Stomach (tissue), 9 donors: ENCODE results near the gene HIPK3. TPM values are rescaled to one million over a fixed set of nuclear protein-coding genes. Genes with fewer than 3 reads are reported as not detected.

ENCODE experiments used
- DNase-seq, 2 donors: peaks; one replicate each; pipeline versions ENCODE4 v3.0.0 to v3.0.0-alpha.2; 2013 to 2019
- H3K27ac ChIP-seq, 5 donors: fragments of 200-600 bp in 4 of 5; sonication (generic) in 4 of 5; one replicate each; pipeline ENCODE4 v1.5.1; 2013 to 2019; ENCODE audit warnings: mild to moderate bottlenecking in 1 of 5, moderate library complexity in 1 of 5
- H3K27me3 ChIP-seq, 3 donors: fragments of 200-600 bp; sonication (generic); one replicate each; pipeline ENCODE4 v1.5.1; 2017 to 2019; ENCODE audit warnings: mixed run types in 1 of 3
- H3K36me3 ChIP-seq, 4 donors: fragments of 200-600 bp; sonication (generic); 1 replicate in 3 of 4; 2 replicates in 1 of 4; pipeline ENCODE4 v1.5.1; 2016 to 2019
- H3K4me1 ChIP-seq, 4 donors: fragments of 200-600 bp; sonication (generic); one replicate each; pipeline ENCODE4 v1.5.1; 2016 to 2019
- H3K4me3 ChIP-seq, 4 donors: fragments of 200-600 bp; sonication (generic) in 3 of 4; one replicate each; pipeline ENCODE4 v1.5.1; 2016 to 2019; ENCODE audit warnings: mild to moderate bottlenecking in 1 of 4
- H3K9me3 ChIP-seq, 4 donors: fragments of 200-600 bp; sonication (generic); one replicate each; pipeline ENCODE4 v1.5.1; 2016 to 2019
- CTCF ChIP-seq, 7 experiments: fragments of 450-650 bp in 4 of 7; fragments of 200-600 bp in 3 of 7; sonication (generic) in 3 of 7; IDR thresholded peaks; one replicate each; pipeline ENCODE4 v1.5.1; 2016 to 2019; ENCODE audit warnings: antibody characterized with exemption in 7 of 7, control low read depth in 2 of 7, mild to moderate bottlenecking in 1 of 7
- EP300 ChIP-seq: sonication (generic); formaldehyde crosslinking; IDR thresholded peaks from one replicate; pipeline ENCODE4 v1.6.1; 2017; ENCODE audit warnings: antibody characterized with exemption
- POLR2A ChIP-seq, 4 donors: fragments of 450-650 bp; IDR thresholded peaks; one replicate each; pipeline ENCODE4 v1.6.1; 2016; ENCODE audit warnings: antibody characterized with exemption in 4 of 4, control low read depth in 2 of 4, mild to moderate bottlenecking in 1 of 4, moderate library complexity in 1 of 4
- POLR2AphosphoS5 ChIP-seq, 3 donors: sonication (generic); formaldehyde crosslinking; IDR thresholded peaks; one replicate each; pipeline ENCODE4 v1.6.1; 2016; ENCODE audit warnings: antibody characterized with exemption in 3 of 3
- WGBS, 5 donors: extraction: QIAGEN DNeasy Blood & Tissue Kit in 3 of 5; methylation state at CpG; one replicate each; pipeline versions ENCODE4 v1.1.5 to v1.1.7; 2013 to 2018; 5-methylcytosine and 5-hydroxymethylcytosine counted together
- intact Hi-C: fragments of 100-400 bp; cut with DNase I; formaldehyde crosslinking; loops from one replicate; pipeline ENCODE4 v1.15.1; 2023; ENCODE audit warnings: low total_unique reads
- polyA plus RNA-seq, 3 donors: library from polyadenylated mRNA; stranded (reverse); fragments of 200-250 nt; gene quantifications; one replicate each; pipeline ENCODE4 v1.2.3, GENCODE V29; 2013
- total RNA-seq, 5 donors: library from RNA; depleted of rRNA; stranded (reverse); fragments of >200 nt; gene quantifications; one replicate each; pipeline versions ENCODE4 v1.1.0 to v1.2.3, GENCODE V29; 2014 to 2016
- donor health status: healthy with polysubstance abuse.
- donor health status: Bipolar disorder and iron deficiency.
- donor health status: healthy.

Gene HIPK3
- total and polyA plus RNA-seq, 8 donors, result 10.6 to 222 (median 67.4) TPM

- TF ChIP-seq POLR2AphosphoS5 (IDR thresholded peaks at IDR 0.05) (no peak), EP300 (no peak), POLR2A (IDR thresholded peaks at IDR 0.05) (no peak), CTCF (IDR thresholded peaks at IDR 0.05) (no peak)
- intact Hi-C loops, result no loop called here
- H3K36me3 ChIP-seq, result no peaks in the 10 kb centered on the region
- H3K4me1 ChIP-seq, result no peaks in the 10 kb centered on the region
- no peak overlapping the region for H3K27ac ChIP-seq
- no peak overlapping the region for H3K4me3 ChIP-seq
- 68 to 82% (median 73%) methylated on average over 2 of the region's 2 CpGs for WGBS, 5 donors
- H3K27me3 ChIP-seq, result peaks cover 0 to 4% (median 0%) of the 10 kb centered on the region in 3 donors
- peaks cover 0 to 19% (median 13%) of the 10 kb centered on the region in 4 donors for H3K9me3 ChIP-seq
- no peak for DNase-seq
Measured at GRCh38 chr11:33384220-33384619, 127.0 kb downstream of the HIPK3 start.

- no peak overlapping the region for H3K27ac ChIP-seq
- WGBS, 5 donors, result 52 to 67% (median 66%) methylated on average over 3 of the region's 3 CpGs
- H3K27me3 ChIP-seq, result no peaks in the 10 kb centered on the region
- H3K4me1 ChIP-seq, result no peaks in the 10 kb centered on the region
- DNase-seq, result no peak
- H3K4me3 ChIP-seq, result no peak overlapping the region
- H3K9me3 ChIP-seq, result peaks cover 0 to 19% (median 13%) of the 10 kb centered on the region in 4 donors
- TF ChIP-seq POLR2AphosphoS5 (IDR thresholded peaks at IDR 0.05), result no peak
- TF ChIP-seq EP300, result no peak
- TF ChIP-seq CTCF (IDR thresholded peaks at IDR 0.05), result no peak
- TF ChIP-seq POLR2A (IDR thresholded peaks at IDR 0.05), result no peak
- intact Hi-C loops, result no loop called here
- H3K36me3 ChIP-seq, result no peaks in the 10 kb centered on the region
Measured at GRCh38 chr11:33387581-33387980, 130.4 kb downstream of the HIPK3 start.

GRCh38 chr11:33387996-33388395 is 130.8 kb downstream of the HIPK3 start:
- intact Hi-C loops, result no loop called here
- WGBS, 5 donors, result 85 to 92% (median 86%) methylated on average over 5 of the region's 5 CpGs
- TF ChIP-seq POLR2A (IDR thresholded peaks at IDR 0.05), result no peak
- no peak for TF ChIP-seq POLR2AphosphoS5 (IDR thresholded peaks at IDR 0.05)
- TF ChIP-seq CTCF (IDR thresholded peaks at IDR 0.05), result no peak
- TF ChIP-seq EP300, result no peak
- DNase-seq, result no peak
- Histone ChIP-seq H3K27ac (no peak overlapping the region), H3K4me3 (no peak overlapping the region), H3K4me1 (no peaks in the 10 kb centered on the region), H3K27me3 (no peaks in the 10 kb centered on the region), H3K36me3 (no peaks in the 10 kb centered on the region), H3K9me3 (peaks cover 0 to 19% (median 13%) of the 10 kb centered on the region in 4 donors)

- Histone ChIP-seq H3K4me1 (no peaks in the 10 kb centered on the region), H3K27ac (no peak overlapping the region), H3K9me3 (peaks cover 0 to 19% (median 13%) of the 10 kb centered on the region in 4 donors), H3K36me3 (no peaks in the 10 kb centered on the region), H3K27me3 (no peaks in the 10 kb centered on the region), H3K4me3 (no peak overlapping the region)
- no peak for TF ChIP-seq POLR2A (IDR thresholded peaks at IDR 0.05)
- TF ChIP-seq POLR2AphosphoS5 (IDR thresholded peaks at IDR 0.05), result no peak
- no peak for TF ChIP-seq EP300
- TF ChIP-seq CTCF (IDR thresholded peaks at IDR 0.05), result no peak
- DNase-seq, result no peak
- 67 to 80% (median 76%) methylated on average over 7 of the region's 7 CpGs for WGBS, 5 donors
- intact Hi-C loops, result no loop called here
Measured at GRCh38 chr11:33388793-33389525, 131.8 kb downstream of the HIPK3 start.
